Breast epithelium (tissue), 3 donors: ENCODE results near the gene CCNE1.

Experiments
- CTCF ChIP-seq, 3 donors: fragments of 450-650 bp; IDR thresholded peaks; one replicate each; pipeline ENCODE4 v1.5.1; 2016 to 2017; ENCODE audit warnings: antibody characterized with exemption in 3 of 3, mild to moderate bottlenecking in 3 of 3, moderate library complexity in 3 of 3
- POLR2A ChIP-seq: fragments of 450-650 bp; IDR thresholded peaks from one replicate; pipeline ENCODE4 v1.6.1; 2016; ENCODE audit warnings: antibody characterized with exemption, mild to moderate bottlenecking, moderate library complexity
- POLR2AphosphoS5 ChIP-seq, 3 donors: sonication (generic); formaldehyde crosslinking; IDR thresholded peaks; one replicate each; pipeline ENCODE4 v1.6.1; 2017; ENCODE audit warnings: antibody characterized with exemption in 3 of 3

GRCh38 chr19:29843180-29844051 is 31.6 kb downstream of the CCNE1 start:
- TF ChIP-seq CTCF (IDR thresholded peaks at IDR 0.05) = no peak
- no peak for TF ChIP-seq POLR2AphosphoS5 (IDR thresholded peaks at IDR 0.05)
- no peak for TF ChIP-seq POLR2A
